HEK293T (cell line): ENCODE results near the gene SH3BP4.

Experiments used
- ARNT ChIP-seq: fragments of 450-650 bp; IDR thresholded peaks from 2 replicates; pipeline ENCODE4 v1.6.1; 2017; ENCODE audit warnings: mild to moderate bottlenecking
- BHLHE40 ChIP-seq: fragments of 450-650 bp; IDR thresholded peaks from 2 replicates; pipeline ENCODE4 v1.6.1; 2016; ENCODE audit warnings: mild to moderate bottlenecking, moderate library complexity, borderline replicate concordance
- CTBP1 ChIP-seq: fragments of 450-650 bp; IDR thresholded peaks from 2 replicates; pipeline ENCODE4 v1.6.1; 2016; ENCODE audit warnings: borderline replicate concordance
- ELF4 ChIP-seq: fragments of 450-650 bp; IDR thresholded peaks from 2 replicates; pipeline ENCODE4 v1.6.1; 2017; ENCODE audit warnings: antibody characterized with exemption
- FOXA1 ChIP-seq: fragments of 450-650 bp; IDR thresholded peaks from 2 replicates; pipeline ENCODE4 v1.6.1; 2016; ENCODE audit warnings: mild to moderate bottlenecking
- FOXK2 ChIP-seq: fragments of 450-650 bp; IDR thresholded peaks from 2 replicates; pipeline ENCODE4 v1.6.1; 2016; ENCODE audit warnings: mild to moderate bottlenecking
- FOXM1 ChIP-seq: fragments of 450-650 bp; IDR thresholded peaks from 2 replicates; pipeline ENCODE4 v1.6.1; 2017; ENCODE audit warnings: mild to moderate bottlenecking, borderline replicate concordance
- HDGF ChIP-seq: fragments of 450-650 bp; IDR thresholded peaks from 2 replicates; pipeline ENCODE4 v1.6.1; 2017; ENCODE audit warnings: antibody characterized with exemption, borderline replicate concordance
- NFRKB ChIP-seq: fragments of 450-650 bp; IDR thresholded peaks from 2 replicates; pipeline ENCODE4 v1.6.1; 2016; ENCODE audit warnings: mild to moderate bottlenecking, moderate library complexity
- PKNOX1 ChIP-seq: fragments of 450-650 bp; IDR thresholded peaks from 2 replicates; pipeline ENCODE4 v1.6.1; 2016
- SP1 ChIP-seq: fragments of 450-650 bp; IDR thresholded peaks from 2 replicates; pipeline ENCODE4 v1.6.1; 2017
- SUZ12 ChIP-seq: fragments of 450-650 bp; IDR thresholded peaks from 2 replicates; pipeline ENCODE4 v1.6.1; 2016; ENCODE audit warnings: mild to moderate bottlenecking

GRCh38 chr2:235046589-235046988 lies 94.8 kb downstream of the SH3BP4 start:
- TF ChIP-seq SP1 (no peak), ELF4 (no peak), FOXM1 (no peak), BHLHE40 (no peak), PKNOX1 (no peak), FOXK2 (no peak), FOXA1 (no peak), HDGF (no peak), NFRKB (no peak), CTBP1 (no peak), SUZ12 (no peak), ARNT (no peak)
